ENCODE data around the gene TBC1D8. TPM values are rescaled to one million over a fixed set of nuclear protein-coding genes. Genes with fewer than 3 reads are reported as not detected.

TBC1D8 gene
- total and polyA plus RNA-seq, 2 of the 13 experiments (the other 11 are each of a cell fraction or from before 2014, with no cell fraction given): 45.1 to 95.4 TPM

DNA sequence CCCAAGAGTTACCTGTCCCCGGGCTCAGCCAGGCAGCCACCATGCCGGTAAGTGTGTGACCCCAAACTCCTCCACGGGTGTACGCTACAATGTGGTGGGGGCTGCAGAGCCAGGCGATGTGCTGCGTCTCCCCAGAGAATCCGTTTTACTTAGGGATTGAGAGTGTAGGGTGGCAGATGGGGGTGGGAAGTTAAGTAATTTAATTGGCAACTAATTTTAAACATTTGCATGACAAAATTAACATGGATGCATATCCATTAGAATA, 175.7 kb downstream of the TBC1D8 start (continued):
- TF ChIP-seq, protein P1, sequence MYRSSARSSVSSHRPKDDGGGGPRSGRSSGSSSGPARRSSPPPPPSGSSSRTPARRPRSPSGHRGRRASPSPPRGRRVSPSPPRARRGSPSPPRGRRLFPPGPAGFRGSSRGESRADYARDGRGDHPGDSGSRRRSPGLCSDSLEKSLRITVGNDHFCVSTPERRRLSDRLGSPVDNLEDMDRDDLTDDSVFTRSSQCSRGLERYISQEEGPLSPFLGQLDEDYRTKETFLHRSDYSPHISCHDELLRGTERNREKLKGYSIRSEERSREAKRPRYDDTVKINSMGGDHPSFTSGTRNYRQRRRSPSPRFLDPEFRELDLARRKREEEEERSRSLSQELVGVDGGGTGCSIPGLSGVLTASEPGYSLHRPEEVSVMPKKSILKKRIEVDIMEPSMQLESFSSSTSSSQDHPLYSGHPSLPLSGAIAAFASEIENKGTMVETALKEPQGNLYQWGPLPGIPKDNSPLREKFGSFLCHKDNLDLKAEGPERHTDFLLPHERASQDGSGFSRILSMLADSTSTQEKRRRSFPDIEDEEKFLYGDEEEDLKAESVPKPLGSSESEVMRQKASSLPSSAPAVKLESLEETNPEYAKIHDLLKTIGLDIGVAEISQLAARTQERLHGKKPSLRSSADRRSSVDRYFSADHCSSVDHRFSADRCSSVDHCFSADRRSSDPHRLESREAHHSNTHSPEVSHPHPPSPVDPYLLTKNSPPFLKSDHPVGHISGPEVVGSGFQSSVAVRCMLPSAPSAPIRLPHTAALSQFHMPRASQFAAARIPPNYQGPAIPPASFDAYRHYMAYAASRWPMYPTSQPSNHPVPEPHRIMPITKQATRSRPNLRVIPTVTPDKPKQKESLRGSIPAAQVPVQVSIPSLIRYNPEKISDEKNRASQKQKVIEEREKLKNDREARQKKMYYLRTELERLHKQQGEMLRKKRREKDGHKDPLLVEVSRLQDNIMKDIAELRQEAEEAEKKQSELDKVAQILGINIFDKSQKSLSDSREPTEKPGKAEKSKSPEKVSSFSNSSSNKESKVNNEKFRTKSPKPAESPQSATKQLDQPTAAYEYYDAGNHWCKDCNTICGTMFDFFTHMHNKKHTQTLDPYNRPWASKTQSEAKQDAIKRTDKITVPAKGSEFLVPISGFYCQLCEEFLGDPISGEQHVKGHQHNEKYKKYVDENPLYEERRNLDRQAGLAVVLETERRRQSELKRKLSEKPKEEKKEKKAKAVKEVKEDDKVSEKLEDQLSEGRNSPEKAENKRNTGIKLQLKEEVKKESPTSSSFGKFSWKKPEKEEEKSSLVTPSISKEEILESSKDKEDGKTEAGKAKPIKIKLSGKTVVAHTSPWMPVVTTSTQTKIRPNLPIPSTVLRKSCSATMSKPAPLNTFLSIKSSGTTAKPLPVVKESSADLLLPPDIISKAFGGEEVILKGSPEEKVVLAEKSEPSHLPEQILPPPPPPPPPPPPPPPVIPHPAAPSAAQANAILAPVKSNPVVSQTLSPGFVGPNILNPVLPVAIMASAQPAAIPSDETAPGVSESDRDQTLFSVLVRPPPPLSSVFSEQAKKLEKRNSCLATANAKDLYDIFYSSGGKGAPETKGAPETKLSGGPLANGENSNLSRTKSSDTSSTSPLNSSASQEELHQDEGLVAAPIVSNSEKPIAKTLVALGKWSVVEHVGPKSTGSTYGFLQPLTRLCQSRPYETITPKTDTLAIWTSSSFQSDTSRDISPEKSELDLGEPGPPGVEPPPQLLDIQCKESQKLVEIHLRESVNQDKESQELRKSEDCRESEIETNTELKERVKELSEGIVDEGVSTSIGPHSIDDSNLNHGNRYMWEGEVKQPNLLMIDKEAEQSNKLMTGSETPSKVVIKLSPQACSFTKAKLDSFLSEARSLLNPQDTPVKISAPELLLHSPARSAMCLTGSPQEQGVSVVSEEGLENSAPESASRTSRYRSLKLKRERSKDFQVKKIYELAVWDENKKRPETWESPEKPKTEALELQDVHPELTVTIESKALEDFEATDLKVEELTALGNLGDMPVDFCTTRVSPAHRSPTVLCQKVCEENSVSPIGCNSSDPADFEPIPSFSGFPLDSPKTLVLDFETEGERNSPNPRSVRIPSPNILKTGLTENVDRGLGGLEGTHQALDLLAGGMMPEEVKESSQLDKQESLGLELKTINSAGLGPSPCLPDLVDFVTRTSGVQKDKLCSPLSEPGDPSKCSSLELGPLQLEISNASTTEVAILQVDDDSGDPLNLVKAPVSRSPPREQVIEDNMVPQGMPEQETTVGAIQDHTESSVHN (CRISPR knock-in tag; IDR thresholded peaks at IDR 0.05): no peak
- TF ChIP-seq, protein P2, sequence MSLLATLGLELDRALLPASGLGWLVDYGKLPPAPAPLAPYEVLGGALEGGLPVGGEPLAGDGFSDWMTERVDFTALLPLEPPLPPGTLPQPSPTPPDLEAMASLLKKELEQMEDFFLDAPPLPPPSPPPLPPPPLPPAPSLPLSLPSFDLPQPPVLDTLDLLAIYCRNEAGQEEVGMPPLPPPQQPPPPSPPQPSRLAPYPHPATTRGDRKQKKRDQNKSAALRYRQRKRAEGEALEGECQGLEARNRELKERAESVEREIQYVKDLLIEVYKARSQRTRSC (CRISPR knock-in tag; IDR thresholded peaks at IDR 0.05; ENCODE audit: low read depth): no peak
- TF ChIP-seq, protein P3, sequence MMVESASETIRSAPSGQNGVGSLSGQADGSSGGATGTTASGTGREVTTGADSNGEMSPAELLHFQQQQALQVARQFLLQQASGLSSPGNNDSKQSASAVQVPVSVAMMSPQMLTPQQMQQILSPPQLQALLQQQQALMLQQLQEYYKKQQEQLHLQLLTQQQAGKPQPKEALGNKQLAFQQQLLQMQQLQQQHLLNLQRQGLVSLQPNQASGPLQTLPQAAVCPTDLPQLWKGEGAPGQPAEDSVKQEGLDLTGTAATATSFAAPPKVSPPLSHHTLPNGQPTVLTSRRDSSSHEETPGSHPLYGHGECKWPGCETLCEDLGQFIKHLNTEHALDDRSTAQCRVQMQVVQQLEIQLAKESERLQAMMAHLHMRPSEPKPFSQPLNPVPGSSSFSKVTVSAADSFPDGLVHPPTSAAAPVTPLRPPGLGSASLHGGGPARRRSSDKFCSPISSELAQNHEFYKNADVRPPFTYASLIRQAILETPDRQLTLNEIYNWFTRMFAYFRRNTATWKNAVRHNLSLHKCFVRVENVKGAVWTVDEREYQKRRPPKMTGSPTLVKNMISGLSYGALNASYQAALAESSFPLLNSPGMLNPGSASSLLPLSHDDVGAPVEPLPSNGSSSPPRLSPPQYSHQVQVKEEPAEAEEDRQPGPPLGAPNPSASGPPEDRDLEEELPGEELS (CRISPR knock-in tag; IDR thresholded peaks at IDR 0.05): no peak
- TF ChIP-seq, protein P4, sequence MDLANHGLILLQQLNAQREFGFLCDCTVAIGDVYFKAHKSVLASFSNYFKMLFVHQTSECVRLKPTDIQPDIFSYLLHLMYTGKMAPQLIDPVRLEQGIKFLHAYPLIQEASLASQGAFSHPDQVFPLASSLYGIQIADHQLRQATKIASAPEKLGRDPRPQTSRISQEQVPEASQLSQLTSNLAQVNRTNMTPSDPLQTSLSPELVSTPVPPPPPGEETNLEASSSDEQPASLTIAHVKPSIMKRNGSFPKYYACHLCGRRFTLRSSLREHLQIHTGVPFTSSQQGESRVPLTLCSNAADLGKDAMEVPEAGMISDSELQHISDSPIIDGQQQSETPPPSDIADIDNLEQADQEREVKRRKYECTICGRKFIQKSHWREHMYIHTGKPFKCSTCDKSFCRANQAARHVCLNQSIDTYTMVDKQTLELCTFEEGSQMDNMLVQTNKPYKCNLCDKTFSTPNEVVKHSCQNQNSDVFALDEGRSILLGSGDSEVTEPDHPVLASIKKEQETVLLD (CRISPR knock-in tag; IDR thresholded peaks at IDR 0.05; ENCODE audit: low read depth): no peak
- TF ChIP-seq ZSCAN22 (CRISPR knock-in tag; IDR thresholded peaks at IDR 0.05) (no peak), ZNF34 (CRISPR knock-in tag; IDR thresholded peaks at IDR 0.05; ENCODE audit: borderline replicate concordance) (no peak), ZNF136 (CRISPR knock-in tag; IDR thresholded peaks at IDR 0.05; ENCODE audit: low read depth) (no peak), ZSCAN9 (CRISPR knock-in tag; IDR thresholded peaks at IDR 0.05; ENCODE audit: borderline replicate concordance) (no peak)
- TF ChIP-seq, protein P5, sequence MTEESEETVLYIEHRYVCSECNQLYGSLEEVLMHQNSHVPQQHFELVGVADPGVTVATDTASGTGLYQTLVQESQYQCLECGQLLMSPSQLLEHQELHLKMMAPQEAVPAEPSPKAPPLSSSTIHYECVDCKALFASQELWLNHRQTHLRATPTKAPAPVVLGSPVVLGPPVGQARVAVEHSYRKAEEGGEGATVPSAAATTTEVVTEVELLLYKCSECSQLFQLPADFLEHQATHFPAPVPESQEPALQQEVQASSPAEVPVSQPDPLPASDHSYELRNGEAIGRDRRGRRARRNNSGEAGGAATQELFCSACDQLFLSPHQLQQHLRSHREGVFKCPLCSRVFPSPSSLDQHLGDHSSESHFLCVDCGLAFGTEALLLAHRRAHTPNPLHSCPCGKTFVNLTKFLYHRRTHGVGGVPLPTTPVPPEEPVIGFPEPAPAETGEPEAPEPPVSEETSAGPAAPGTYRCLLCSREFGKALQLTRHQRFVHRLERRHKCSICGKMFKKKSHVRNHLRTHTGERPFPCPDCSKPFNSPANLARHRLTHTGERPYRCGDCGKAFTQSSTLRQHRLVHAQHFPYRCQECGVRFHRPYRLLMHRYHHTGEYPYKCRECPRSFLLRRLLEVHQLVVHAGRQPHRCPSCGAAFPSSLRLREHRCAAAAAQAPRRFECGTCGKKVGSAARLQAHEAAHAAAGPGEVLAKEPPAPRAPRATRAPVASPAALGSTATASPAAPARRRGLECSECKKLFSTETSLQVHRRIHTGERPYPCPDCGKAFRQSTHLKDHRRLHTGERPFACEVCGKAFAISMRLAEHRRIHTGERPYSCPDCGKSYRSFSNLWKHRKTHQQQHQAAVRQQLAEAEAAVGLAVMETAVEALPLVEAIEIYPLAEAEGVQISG (CRISPR knock-in tag; IDR thresholded peaks at IDR 0.05): no peak

All from HepG2 (cell line).